HUES64 (cell line): ENCODE data around the gene RNF167. TPM values are rescaled to one million over a fixed set of nuclear protein-coding genes. Genes with fewer than 3 reads are reported as not detected.

Source experiments
- H3K27ac ChIP-seq: 2 replicates; pipeline ENCODE4 v1.7.0; 2013; ENCODE audit warnings: low read depth, low read length, inconsistent platforms
- H3K27me3 ChIP-seq: 2 replicates; pipeline ENCODE4 v1.6.1; 2013; ENCODE audit warnings: mild to moderate bottlenecking, low read length; ENCODE audit not compliant: insufficient read depth
- H3K36me3 ChIP-seq: 2 replicates; pipeline ENCODE4 v1.6.1; 2013; ENCODE audit warnings: mild to moderate bottlenecking, low read length; ENCODE audit not compliant: insufficient read depth
- H3K4me1 ChIP-seq: 2 replicates; pipeline ENCODE4 v1.6.1; 2013; ENCODE audit warnings: mild to moderate bottlenecking, low read length, moderate library complexity; ENCODE audit not compliant: insufficient read depth
- H3K4me3 ChIP-seq: 2 replicates; pipeline ENCODE4 v1.5.1; 2013; ENCODE audit warnings: mild to moderate bottlenecking, low read length, moderate library complexity
- H3K9ac ChIP-seq: 2 replicates; pipeline ENCODE4 v1.6.1; 2013; ENCODE audit warnings: mild to moderate bottlenecking, low read depth, low read length
- H3K9me3 ChIP-seq: 2 replicates; pipeline ENCODE4 v1.6.1; 2013; ENCODE audit warnings: low read depth, low read length; ENCODE audit not compliant: insufficient read depth
- WGBS: fragments of 150-250, 120-280 bp; methylation state at CpG from one replicate; pipeline ENCODE4 v1.1.7; 2013; ENCODE audit warnings: missing lambda C conversion rate; 5-methylcytosine and 5-hydroxymethylcytosine counted together
- polyA plus RNA-seq, 2 experiments: library from polyadenylated mRNA; stranded (reverse); fragments of 50-300 nt; gene quantifications; one replicate each; pipeline ENCODE4 v1.2.3, GENCODE V29; 2013

The RNF167 gene
- 93.3 TPM for polyA plus RNA-seq (2013, experiment 1 of 2)
- 106 TPM for polyA plus RNA-seq (2013, experiment 2 of 2)

- H3K36me3 ChIP-seq, result peaks cover 53% of the 10 kb centered on the region
- peak within 1 kb of the TSS; percentile 70 for H3K4me3 ChIP-seq
- H3K9me3 ChIP-seq, result no peaks in the 10 kb centered on the region
- no peaks in the 10 kb centered on the region for H3K27me3 ChIP-seq
- peak within 1 kb of the TSS; percentile 90 for H3K27ac ChIP-seq
- H3K4me1 ChIP-seq, result peaks cover 15% of the 10 kb centered on the region; the same call in 1 of the 2 replicates
- H3K9ac ChIP-seq, result peak within 1 kb of the TSS; percentile 89
- WGBS, result under 1% methylated on average over 72 of the region's 72 CpGs
These were observed at the start of gene RNF167, which contains the start of gene SLC25A11 for GRCh38 chr17:4939796-4940554. Gene RNF167 (plus strand): TSS chr17:4940268. CDS start chr17:4940910, 642 bp downstream. Gene SLC25A11 (minus strand): TSS chr17:4940046. CDS start chr17:4939910, 136 bp downstream.

- H3K27ac ChIP-seq, result no peak overlapping the region
- 94% methylated on average over 42 of the region's 42 CpGs for WGBS
- H3K4me1 ChIP-seq, result no peaks in the 10 kb centered on the region
- no peak overlapping the region for H3K9ac ChIP-seq
- no peaks in the 10 kb centered on the region for H3K27me3 ChIP-seq
- no peaks in the 10 kb centered on the region for H3K9me3 ChIP-seq
- peaks cover 79% of the 10 kb centered on the region for H3K36me3 ChIP-seq
- H3K4me3 ChIP-seq, result no peak overlapping the region
These were observed 48.4 kb upstream of the RNF167 start for GRCh38 chr17:4891411-4892410.

- H3K27me3 ChIP-seq, result no peaks in the 10 kb centered on the region
- H3K4me3 ChIP-seq, result no peak overlapping the region
- peaks cover 72% of the 10 kb centered on the region for H3K36me3 ChIP-seq
- no peak overlapping the region for H3K9ac ChIP-seq
- no peak overlapping the region for H3K27ac ChIP-seq
- no peaks in the 10 kb centered on the region for H3K9me3 ChIP-seq
- H3K4me1 ChIP-seq, result no peaks in the 10 kb centered on the region
- 96% methylated on average over 23 of the region's 23 CpGs for WGBS
These were observed 47.4 kb upstream of the RNF167 start for GRCh38 chr17:4892499-4893221.

GRCh38 chr17:4893272-4893671 is 46.8 kb upstream of the RNF167 start:
- H3K9me3 ChIP-seq, result no peaks in the 10 kb centered on the region
- peaks cover 67% of the 10 kb centered on the region for H3K36me3 ChIP-seq
- no peak overlapping the region for H3K9ac ChIP-seq
- H3K27me3 ChIP-seq, result no peaks in the 10 kb centered on the region
- no peak overlapping the region for H3K27ac ChIP-seq
- H3K4me1 ChIP-seq, result no peaks in the 10 kb centered on the region
- 92% methylated on average over 18 of the region's 18 CpGs for WGBS
- H3K4me3 ChIP-seq, result no peak overlapping the region

GRCh38 chr17:4893721-4894560 is 46.1 kb upstream of the RNF167 start:
- Histone ChIP-seq H3K4me1 (no peaks in the 10 kb centered on the region), H3K9me3 (no peaks in the 10 kb centered on the region), H3K36me3 (peaks cover 67% of the 10 kb centered on the region), H3K27me3 (no peaks in the 10 kb centered on the region), H3K27ac (no peak overlapping the region), H3K4me3 (no peak overlapping the region), H3K9ac (no peak overlapping the region)
- 93% methylated on average over 31 of the region's 31 CpGs for WGBS

GRCh38 chr17:4895121-4895520 is 44.9 kb upstream of the RNF167 start:
- H3K36me3 ChIP-seq, result peaks cover 63% of the 10 kb centered on the region
- no peak overlapping the region for H3K4me3 ChIP-seq
- WGBS, result 93% methylated on average over 13 of the region's 13 CpGs
- no peaks in the 10 kb centered on the region for H3K27me3 ChIP-seq
- H3K9me3 ChIP-seq, result no peaks in the 10 kb centered on the region
- no peaks in the 10 kb centered on the region for H3K4me1 ChIP-seq
- H3K9ac ChIP-seq, result no peak overlapping the region
- no peak overlapping the region for H3K27ac ChIP-seq

- Histone ChIP-seq H3K9me3 (no peaks in the 10 kb centered on the region), H3K4me1 (no peaks in the 10 kb centered on the region), H3K36me3 (peaks cover 56% of the 10 kb centered on the region), H3K9ac (no peak overlapping the region), H3K27me3 (no peaks in the 10 kb centered on the region), H3K27ac (no peak overlapping the region), H3K4me3 (no peak overlapping the region)
- 82% methylated on average over 27 of the region's 27 CpGs for WGBS
These were observed 44.3 kb upstream of the RNF167 start for GRCh38 chr17:4895657-4896331.

- Histone ChIP-seq H3K27me3 (no peaks in the 10 kb centered on the region), H3K4me3 (no peak overlapping the region), H3K27ac (no peak overlapping the region), H3K9me3 (no peaks in the 10 kb centered on the region), H3K4me1 (no peaks in the 10 kb centered on the region), H3K9ac (no peak overlapping the region), H3K36me3 (peaks cover 48% of the 10 kb centered on the region)
- WGBS, result 95% methylated on average over 27 of the region's 27 CpGs
These were observed 43.5 kb upstream of the RNF167 start for GRCh38 chr17:4896332-4897197.

DNA sequence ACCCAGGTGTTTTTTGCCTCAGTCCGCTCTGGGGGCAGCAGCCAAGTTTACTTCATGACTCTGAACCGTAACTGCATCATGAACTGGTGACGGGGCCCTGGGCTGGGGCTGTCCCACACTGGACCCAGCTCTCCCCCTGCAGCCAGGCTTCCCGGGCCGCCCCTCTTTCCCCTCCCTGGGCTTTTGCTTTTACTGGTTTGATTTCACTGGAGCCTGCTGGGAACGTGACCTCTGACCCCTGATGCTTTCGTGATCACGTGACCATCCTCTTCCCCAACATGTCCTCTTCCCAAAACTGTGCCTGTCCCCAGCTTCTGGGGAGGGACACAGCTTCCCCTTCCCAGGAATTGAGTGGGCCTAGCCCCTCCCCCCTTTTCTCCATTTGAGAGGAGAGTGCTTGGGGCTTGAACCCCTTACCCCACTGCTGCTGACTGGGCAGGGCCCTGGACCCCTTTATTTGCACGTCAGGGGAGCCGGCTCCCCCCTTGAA is 42.8 kb upstream of the RNF167 start:
- H3K36me3 ChIP-seq, result peaks cover 44% of the 10 kb centered on the region
- H3K9ac ChIP-seq, result no peak overlapping the region
- 89% methylated on average over 10 of the region's 10 CpGs for WGBS
- H3K27me3 ChIP-seq, result no peaks in the 10 kb centered on the region
- no peak overlapping the region for H3K27ac ChIP-seq
- no peaks in the 10 kb centered on the region for H3K4me1 ChIP-seq
- no peak overlapping the region for H3K4me3 ChIP-seq
- H3K9me3 ChIP-seq, result no peaks in the 10 kb centered on the region
